GM19025 (cell line): ENCODE measurements around the gene SYT7.

ENCODE experiments used
- ATAC-seq: cut with Tn5 transposase; IDR thresholded peaks from one replicate; pipeline ENCODE4 v1.9.1; 2021; ENCODE audit warnings: mild to moderate bottlenecking, low read depth, moderate library complexity; ENCODE audit not compliant: unreplicated experiment

SYT7 gene

DNA sequence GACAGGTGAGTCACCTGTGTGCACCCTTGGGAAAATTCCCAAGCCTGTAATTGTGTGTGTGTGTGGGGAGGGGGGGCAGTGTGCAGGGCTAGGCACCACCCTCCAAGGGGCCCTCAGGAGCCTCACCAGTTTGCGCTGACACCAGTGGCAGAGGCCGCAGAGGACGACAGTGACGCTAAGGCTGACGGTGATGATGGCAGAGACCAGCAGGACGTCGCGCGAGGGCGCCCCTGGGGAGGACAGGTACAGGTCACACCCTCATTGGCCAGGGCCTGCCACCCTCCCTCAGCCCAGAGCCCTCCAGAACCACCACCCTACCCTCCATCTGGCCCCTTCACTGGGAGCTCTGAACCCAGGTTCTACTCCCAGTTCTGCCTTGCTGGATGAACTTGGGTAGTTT is 24.9 kb downstream of the SYT7 start:
- ATAC-seq = no peak

DNA sequence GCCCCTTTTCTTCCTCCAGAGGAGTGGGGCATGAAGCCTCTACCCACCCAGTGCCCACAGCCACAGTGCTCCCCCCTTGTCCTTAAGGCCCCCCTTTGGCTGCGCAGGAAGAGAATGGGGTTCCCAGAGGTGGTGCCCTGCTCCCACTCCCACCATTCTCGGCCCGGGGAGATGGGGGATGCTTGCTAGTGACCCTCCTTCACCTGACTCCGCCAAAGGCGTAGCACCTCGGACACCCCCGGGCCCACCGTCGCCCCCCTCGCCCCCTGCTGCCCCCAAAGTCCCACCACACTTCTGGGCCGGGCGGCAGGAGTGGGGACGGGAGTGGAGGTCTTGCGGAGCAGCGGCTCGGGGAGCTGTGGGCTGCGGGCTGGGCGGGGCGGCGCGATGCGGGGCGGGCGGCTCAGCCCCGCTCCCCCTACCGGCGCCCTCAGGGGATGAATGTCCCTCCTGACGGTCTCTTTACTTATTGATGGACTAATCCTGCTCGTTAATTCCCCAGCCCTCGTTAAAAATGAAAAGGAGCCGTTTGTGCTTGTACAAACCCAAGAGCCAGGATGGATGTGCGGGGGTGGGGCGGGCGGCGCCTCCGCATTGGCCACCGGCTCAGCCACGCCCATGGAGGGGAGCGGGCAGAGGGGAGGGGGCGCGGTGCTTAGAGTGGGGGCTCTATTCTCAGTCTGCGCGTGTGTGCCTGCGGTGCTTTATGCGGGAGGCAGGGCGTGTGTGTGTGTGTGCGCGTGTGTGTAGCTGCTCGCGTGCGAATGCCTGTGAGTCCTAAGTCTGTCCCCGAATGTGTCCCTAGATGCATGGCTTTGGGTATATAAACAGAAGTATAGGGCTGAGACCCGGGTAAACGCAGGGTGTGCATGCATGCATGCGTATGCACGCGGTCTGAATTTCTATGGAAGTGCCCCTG is 25.6 kb downstream of the SYT7 start:
- no peak for ATAC-seq

DNA sequence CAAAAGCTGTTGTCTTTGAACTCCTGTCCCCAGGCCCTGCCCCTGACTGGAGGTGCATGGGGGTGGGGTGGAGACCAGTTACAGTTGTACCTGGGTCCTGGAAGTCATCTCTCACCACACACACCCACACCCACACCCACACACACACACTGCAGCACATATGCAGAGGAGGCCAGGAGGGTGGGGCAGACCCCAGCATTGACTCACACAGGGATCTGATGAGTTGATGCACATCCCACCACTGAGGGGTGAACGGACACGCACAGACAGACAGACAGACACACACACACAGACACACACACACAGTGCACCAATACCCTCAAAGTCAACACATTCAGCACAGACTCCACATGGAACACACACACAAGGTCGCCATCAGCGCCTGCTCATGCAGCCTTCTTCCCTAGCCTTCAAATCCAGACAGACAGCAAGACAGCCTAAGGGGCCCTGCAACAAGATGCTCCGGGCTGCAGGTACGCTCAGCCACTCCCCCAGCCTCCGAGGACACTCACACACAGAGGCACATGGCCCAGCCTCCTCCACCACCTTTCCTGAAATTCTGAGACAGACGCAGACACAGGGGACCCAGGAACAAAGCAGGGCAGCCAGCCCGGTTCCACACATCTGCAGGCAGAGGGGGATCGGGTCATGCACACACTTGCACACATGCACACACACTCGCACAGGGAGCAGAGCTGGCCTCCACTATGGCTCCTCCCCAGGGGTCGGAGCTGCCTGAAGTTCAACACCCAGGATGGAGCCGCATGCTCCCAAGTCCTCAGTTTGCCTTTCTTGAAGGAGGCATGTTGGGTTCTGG is 26.5 kb downstream of the SYT7 start:
- ATAC-seq = no peak

DNA sequence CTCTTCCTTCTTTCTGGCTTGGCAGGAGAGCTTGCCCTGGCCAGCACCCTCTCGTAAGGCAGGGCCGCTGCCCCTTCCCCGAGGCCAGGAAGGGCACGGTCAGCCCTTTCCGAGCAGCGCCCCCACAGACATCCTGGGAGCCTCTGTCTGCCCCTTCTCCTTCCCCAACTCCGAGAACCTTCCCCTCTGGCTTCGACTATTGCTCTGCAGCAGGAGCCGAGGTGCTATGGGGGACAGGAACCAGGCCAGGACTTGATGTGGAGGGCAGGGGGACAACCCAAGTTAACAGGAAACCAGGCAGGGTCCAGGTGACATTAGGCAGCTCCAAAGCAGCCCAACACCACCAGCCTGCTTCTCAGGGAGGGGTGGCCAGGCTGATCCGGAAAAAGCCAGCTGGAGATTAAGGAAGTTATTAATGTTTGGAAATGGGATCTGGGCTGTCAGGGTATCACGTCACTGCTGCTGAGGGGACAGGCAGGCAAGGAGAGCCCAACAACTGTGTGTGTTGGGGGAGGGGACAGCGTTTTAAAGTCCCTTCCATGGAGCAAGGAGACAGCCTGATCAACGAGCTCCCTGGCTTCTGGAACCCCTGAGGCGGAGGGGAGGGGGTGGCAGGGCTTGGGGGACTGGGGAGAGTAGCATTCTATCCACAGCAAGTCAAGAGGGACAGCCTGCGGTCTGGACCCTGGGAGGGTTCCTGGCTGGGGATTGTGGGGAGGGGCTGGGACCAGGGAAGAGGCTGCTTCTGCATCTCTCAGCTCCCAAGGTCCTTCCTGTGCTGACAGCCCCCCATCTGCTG is 27.3 kb downstream of the SYT7 start:
- no peak for ATAC-seq

DNA sequence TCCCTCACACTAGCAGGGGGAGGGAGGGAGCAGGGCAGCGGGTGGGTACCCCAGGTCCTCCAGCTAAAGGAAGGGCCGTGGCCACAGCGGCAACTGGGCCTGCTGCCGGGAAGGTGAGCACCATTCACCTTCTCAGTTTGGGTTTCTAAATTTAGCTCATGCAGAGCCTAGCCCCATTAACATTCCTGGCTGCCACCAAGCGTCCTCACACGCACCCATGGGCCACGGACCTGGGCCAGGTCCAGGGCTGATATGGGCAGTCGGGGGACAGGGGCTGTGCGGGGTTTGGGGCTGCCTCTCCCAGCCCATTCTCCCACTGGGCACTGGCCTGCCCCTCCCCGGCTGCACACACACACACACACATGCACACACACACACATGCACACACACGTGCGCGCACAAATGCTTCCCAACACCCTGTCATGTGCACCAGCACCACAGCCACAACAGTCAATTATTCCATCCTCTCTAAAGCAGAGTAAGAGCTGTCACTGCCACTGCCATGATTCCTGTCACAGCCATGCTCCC is 28.7 kb downstream of the SYT7 start:
- no peak for ATAC-seq

DNA sequence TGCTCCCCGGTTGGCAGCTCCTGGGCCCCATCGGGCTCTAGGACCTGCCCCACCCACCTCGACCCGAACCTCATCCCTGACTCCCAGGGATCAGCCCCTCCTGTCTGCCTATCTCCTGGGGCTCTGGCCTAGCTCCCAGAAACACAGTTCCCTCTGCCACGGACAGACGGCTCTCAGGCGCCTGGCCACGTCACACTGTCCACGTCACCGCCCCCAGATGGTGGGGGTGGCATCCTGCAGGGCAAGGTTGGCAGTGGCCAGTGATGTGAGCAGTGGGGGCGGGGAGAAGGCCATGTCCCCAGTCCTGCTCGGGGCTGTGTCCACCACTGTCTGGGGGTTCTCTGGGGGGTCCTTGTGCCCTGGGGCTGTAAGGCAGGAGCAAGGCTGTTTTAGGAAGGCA is 29.2 kb downstream of the SYT7 start:
- no peak for ATAC-seq

DNA sequence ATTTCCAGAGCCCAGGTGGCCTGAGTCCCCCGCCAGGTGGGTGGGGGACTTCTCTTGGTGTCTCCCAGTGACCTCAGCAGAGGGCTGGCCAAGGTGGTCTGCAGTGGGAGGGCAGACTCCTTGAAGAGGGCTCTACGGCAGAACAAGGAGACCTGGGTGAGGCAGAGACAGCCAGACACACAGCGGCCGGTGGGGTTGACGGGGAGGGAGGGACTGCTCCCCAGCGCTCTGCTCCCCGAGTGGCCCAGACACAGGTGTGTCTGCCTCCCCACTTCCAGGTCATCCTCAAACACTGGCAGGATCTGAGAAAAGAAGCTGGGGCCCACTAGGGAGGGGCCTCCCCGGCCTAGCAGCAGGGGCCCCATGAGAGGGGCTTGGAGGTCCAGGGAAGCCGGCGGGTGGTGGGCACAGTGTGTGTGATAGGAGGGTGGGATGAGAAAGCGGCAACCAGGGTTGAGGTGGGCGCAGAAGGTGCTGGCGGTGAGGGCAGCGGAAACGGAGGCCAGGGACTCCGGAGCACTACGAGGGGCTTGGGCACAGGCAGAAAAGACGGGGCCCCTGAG is 30.1 kb downstream of the SYT7 start:
- no peak for ATAC-seq

DNA sequence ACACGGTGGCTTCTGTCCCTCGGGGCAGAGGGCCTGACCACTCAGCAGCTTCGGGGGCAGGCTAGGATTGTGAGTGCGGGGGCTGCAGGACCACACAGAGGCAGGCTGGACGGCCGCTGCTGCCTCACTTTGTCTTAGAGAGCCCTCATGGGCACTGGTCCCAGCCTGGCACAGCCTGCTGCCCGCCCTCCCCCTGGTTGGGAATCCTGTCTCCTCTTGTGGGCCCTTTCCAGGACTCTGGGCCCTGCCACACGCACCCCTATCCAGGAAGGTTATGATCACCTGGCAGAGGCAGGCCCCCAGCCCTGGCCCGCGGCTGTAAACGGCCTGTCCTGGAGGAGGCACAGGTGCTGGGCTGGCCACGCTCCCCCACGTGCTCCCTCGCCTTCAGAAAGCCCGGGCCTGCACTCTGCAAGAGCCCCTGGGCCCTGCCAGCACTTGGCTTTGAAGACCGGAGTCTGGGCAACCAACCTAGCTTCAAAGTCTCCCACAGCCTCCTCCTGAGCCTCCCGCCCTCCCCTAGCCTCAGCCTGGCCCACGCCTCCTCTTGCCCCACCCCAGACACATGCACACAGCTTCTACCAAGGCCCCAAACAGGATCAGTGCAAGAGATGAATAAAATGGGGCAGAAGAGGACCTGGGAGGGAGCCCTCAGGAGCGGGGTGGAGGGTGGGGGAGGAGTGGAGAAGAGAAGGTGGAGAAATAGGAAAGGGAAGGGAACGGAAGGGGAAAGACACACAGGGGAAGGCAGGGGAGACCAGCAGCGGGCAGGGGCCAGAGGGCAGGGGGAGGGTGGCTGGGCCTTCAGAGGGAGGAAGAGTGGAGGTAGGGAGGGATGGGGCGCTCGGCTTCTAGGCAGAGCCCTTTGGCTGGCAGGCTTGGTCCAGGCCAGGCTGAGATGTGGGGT is 31.0 kb downstream of the SYT7 start:
- no peak for ATAC-seq

DNA sequence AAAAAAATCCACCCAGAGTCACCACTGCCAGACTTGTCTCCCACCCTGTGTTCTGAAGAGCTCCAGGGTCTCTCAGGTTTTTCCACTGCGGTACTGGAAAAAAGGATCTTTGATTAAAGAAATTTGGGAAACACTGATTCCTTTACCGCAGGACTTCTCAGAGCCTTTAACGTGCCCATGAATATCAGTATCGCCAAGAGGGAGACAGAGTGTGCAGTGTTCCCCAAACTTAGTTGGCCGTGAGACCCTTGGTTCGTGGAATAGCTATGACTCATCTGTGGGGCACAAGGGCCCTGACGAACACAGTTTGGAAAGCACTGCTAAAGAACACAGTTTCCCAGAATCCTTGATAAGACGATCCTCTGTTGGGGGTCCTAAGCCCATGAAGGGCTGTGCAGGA is 31.7 kb downstream of the SYT7 start:
- no peak for ATAC-seq

DNA sequence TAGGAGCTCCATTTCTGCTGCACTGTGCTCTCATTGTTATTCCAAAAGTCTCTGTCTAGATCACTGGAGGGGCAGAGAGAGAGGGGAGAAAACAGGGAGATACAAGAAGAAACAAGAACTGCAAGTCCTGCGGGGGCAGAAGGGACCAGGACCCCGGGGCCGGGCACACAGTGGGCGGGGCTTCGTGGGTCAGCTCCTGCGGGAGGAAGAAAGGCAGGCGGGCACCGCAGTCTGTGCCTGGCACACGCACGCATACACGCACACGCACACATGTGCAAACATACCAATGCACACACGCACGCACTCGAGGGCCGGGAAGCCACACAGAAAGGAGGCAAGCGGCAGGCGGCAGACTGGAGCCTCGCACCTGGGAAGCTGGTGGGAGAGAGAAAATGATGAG is 33.6 kb downstream of the SYT7 start:
- no peak for ATAC-seq

DNA sequence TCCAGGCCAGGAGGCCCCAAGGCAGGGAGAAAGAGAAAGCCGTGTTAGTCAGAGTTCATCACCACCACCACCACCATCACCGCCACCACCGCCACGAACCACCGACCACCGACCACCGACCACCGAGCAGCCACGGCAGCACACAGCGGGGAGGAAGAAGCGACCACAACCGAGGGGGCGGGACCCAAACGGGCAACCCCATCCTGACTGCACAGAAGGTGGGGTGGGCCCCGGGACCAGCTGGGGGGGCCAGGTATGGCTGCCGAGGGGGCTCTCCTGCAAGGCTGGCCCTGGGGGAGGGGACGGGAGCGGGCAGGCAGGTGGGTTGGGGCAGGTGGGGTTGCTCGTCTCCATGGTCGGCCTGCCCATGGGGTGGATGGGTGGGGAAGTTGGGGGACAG is 34.2 kb downstream of the SYT7 start:
- no peak for ATAC-seq

DNA sequence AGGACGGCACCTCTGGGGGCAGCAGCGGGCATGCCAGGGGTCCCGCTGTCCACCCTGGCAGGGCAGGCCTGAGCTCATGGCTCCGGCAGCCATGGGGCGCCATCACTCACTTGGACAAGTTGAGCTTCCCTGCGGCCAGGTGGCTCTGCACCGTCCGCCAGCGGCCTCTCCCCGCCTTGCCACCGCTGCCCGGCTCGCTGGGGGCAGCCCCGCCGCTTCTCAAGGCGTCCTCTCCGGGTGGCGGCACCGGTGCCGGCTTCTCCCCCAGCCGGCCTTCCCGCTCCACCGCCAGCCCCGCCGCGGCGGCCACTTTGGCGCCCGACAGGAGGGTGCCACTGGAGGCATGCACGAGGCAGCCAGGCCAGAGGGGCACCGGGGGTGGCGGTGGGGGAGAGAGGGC is 35.0 kb downstream of the SYT7 start:
- no peak for ATAC-seq

DNA sequence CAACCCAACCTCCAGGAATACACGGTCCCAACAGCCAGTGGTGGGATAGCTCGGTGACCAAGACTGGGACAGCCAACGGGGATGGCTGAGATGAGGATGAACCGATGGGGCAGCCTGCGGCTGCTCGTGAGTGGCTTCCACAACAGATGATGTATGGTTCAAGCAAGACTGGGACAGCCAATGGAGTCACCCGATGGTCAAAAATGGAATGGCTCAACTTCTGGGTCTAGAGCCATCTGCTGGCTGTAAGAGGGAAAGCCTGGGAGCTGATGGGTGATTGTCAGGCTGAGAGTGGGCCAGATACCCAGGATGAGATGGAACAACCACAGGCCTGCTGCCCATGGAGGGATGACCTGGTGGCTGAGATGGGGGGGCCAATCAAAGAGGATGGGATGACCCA is 35.5 kb downstream of the SYT7 start:
- ATAC-seq = no peak

DNA sequence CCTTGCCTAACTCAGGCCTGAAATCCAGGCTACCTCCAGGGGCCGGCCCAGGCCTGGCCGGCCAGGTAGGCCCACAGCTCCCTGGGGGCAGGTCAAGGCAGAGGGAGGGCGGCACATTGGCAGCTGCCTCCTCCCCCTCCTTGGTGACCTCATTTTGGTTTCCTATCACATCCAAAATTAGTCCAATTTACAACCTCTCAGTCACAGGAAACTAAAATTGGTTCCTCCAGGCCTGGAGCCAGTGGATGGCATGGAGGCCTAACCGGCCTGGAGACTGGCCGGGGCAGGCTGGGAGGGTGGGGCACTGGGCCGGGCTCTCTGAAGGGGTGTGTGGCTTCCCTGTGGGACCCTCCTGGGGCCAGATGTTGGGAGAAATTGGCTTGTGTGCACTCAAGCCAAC is 36.4 kb downstream of the SYT7 start:
- ATAC-seq = no peak

DNA sequence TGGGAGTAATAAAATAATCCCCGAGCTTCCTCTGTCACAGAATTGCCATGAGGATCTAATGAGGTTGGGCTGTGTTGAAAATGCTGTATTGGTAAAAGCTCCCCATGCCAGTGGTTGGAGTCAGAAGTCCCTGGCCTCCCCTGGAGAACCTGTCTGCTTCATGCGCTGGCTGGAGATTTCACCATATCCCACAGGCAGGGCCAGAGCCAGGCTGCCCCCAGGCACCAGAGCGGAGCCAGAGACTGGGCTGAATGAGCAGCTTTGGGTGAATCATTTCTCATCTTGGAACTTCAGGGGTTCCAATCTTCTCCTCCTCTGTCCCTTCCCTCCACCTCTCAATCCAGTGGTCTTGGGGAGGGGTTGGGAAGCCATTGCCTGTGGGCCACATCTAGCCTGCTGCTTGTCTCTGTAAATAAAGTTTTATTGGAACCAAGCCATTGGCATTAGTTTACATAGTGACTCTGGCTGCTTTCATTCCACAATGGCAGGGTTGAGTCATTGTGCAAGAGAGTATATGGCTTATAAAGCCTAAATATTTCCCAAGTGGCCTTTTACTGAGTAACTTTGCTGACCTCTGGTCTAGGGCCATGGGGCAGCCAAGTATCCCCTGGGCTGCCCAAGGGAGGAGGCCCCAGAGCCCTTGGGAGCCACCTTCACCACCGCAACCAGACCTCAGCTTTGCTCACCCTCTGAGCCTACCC is 37.1 kb downstream of the SYT7 start:
- no peak for ATAC-seq

DNA sequence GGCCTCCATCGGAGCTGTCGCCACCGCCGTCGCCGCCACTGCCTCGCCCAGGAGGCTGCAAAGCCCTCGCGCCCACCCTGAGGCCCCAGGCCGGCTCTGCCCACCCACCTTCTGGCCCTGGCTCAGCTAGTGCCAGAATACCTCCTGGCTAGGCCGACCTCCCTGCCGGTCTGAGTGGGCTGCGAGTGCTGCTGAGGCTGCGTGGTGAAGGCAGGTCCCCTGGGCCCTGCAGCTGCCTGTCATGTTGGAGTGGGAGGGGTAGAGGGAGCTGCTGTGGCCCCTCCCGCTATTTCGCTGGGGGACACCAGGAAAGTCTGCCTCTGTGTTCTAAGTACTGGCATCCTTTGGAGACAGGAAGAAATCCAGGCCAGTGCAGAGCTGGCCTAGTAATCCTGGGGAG is 38.2 kb downstream of the SYT7 start:
- no peak for ATAC-seq

DNA sequence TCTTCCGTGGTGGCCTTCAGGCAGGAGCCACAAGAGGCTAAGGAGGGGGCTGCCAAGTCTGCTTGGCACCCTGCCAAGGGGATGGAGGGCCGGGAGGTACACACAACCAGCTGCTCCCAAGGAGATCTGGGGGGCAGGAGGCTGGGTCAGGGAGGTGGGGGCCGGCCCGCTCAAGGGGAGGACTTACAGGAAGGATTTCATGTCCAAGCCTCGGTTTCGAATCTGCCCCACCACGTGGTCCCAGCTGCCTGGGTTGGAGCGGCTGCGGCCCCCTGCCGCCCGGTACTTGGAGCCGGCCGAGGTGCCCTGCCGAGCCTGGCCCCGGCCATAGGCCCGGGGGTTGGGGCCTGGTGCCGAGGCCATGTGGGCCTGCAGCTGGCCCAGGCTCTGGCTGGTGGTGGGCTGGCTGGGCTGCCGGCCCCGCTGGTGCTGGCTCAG is 38.8 kb downstream of the SYT7 start:
- ATAC-seq = no peak

DNA sequence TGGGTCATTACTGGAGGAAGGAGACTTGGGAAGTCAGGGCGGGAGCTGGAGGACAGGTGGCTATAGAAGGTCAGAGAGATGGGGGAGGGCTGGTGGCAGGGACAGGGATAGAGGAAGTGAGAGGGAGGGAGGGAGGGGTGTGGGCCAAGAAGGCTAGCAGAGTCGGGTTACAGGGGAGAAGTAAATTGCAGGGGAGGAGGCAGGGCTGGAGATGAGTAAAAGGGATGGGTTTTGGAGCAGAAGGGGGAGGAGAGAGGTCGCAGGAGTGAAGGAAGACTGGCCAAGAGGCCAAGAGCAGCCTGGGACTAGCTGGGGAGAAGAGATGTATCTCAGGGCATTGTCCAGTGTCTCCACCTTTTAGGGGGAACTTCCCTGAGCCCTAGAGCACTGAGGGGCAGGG is 39.3 kb downstream of the SYT7 start:
- no peak for ATAC-seq

DNA sequence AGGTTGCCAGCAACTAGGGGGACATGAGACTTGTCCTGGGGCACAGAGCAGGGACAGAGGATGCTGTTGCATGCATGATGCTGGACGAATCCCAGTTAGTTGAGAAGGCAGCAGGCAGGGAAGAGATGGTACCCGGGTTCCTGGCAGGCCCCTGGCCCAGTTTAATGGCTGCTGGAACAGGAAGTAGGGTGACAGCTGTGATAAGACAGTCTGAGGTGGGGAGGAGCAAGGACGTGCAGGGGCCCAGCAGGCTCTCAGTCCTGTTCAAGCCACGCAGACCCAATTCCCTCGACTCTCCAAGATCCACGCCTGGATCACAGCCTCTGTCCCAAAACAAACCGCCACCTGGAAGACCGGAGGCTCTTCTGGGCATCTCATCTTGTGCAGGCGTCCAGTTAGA is 40.3 kb downstream of the SYT7 start:
- ATAC-seq = no peak
